ENCODE data around the gene TMEM232. TPM values are rescaled to one million over a fixed set of nuclear protein-coding genes. Genes with fewer than 3 reads are reported as not detected.

Gene TMEM232
- total and polyA plus RNA-seq, 9 of the 15 experiments (the other 6 are each of a cell fraction or from before 2014, with no cell fraction given): 0.09 to 2.2 (median 0.41) TPM

GRCh38 chr5:110681953-110682352 is 44.5 kb downstream of the TMEM232 start (continued):
- TF ChIP-seq, protein P1, sequence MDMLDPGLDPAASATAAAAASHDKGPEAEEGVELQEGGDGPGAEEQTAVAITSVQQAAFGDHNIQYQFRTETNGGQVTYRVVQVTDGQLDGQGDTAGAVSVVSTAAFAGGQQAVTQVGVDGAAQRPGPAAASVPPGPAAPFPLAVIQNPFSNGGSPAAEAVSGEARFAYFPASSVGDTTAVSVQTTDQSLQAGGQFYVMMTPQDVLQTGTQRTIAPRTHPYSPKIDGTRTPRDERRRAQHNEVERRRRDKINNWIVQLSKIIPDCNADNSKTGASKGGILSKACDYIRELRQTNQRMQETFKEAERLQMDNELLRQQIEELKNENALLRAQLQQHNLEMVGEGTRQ (CRISPR knock-in tag; IDR thresholded peaks at IDR 0.05): no peak
- no peak for TF ChIP-seq PCBP1 (IDR thresholded peaks at IDR 0.05; ENCODE audit: low read depth, low read length, poor library complexity, severe bottlenecking)
- peak; percentile 75 for TF ChIP-seq ZNF316 (IDR thresholded peaks at IDR 0.05)
- TF ChIP-seq ZNF655 (CRISPR knock-in tag; IDR thresholded peaks at IDR 0.05): no peak
- no peak for TF ChIP-seq KLF1 (tag; IDR thresholded peaks at IDR 0.05)
- TF ChIP-seq FOXA3 (CRISPR knock-in tag; conservative IDR thresholded peaks at IDR 0.05 in 1 of 2, IDR thresholded peaks at IDR 0.05 in 1 of 2): no peak
- peak; percentile 35; the same call in 1 of the 2 replicates for TF ChIP-seq MAFG (tag; conservative IDR thresholded peaks at IDR 0.05)
- no peak for TF ChIP-seq TSC22D4 (tag; IDR thresholded peaks at IDR 0.05)
- no peak for TF ChIP-seq CSDE1 (IDR thresholded peaks at IDR 0.05)
- peak; percentile 57; the same call in 1 of the 2 replicates for TF ChIP-seq C11orf30 (IDR thresholded peaks at IDR 0.05; ENCODE audit: low read depth)
- TF ChIP-seq PPARD (CRISPR knock-in tag; IDR thresholded peaks at IDR 0.05): no peak
